ENCODE measurements around the gene LYRM4. TPM values are rescaled to one million over a fixed set of nuclear protein-coding genes. Genes with fewer than 3 reads are reported as not detected.

Gene LYRM4
- total and polyA plus RNA-seq, 2 donors (not counting 1 experiment from before 2014, with no cell fraction given) = 22.1 to 29.5 TPM

- Mint-ChIP-seq H3K9me3 (ENCODE audit: insufficient read depth) (no peaks in the 10 kb centered on the region), H3K27me3 (no peaks in the 10 kb centered on the region), H3K4me3 (no peak overlapping the region), H3K27ac (no peak overlapping the region), H3K4me1 (no peaks in the 10 kb centered on the region)
- ChIA-PET POLR2A (no interaction called here), CTCF (no interaction called here)
- Histone ChIP-seq H3K4me3 (ENCODE audit: control extremely low read depth in 1 of 5, extremely low read depth in 1 of 5, insufficient read depth in 1 of 5, low read depth in 2 of 5, low read length in 4 of 5) (no peak overlapping the region), H3K9me3 (ENCODE audit: control extremely low read depth in 1 of 3, control insufficient read depth in 2 of 3, insufficient read depth in 1 of 3, low read length in 2 of 3) (peaks cover 0 to 6% (median 0%) of the 10 kb centered on the region in 3 donors), H3K27ac (ENCODE audit: low read length in 2 of 2) (no peak overlapping the region), H3K4me1 (ENCODE audit: control insufficient read depth in 2 of 2, insufficient read depth in 2 of 2, low read length in 2 of 2) (no peaks in the 10 kb centered on the region), H3K36me3 (replicated peaks in 1 of 2; ENCODE audit: control extremely low read depth in 1 of 2, control insufficient read depth in 1 of 2, extremely low read depth in 1 of 2, insufficient read depth in 2 of 2, low read length in 1 of 2) (peaks cover 0 to 3% of the 10 kb centered on the region in 2 experiments), H3K9ac (ENCODE audit: low read length) (no peak overlapping the region), H3K79me2 (ENCODE audit: control insufficient read depth, insufficient read depth, low read length) (no peaks in the 10 kb centered on the region), H4K20me1 (ENCODE audit: control insufficient read depth, insufficient read depth, low read length, poor library complexity, severe bottlenecking) (no peaks in the 10 kb centered on the region), H3K4me2 (replicated peaks; ENCODE audit: low read depth, low read length, poor library complexity, severe bottlenecking) (no peak overlapping the region), H2AFZ (ENCODE audit: insufficient read depth, low read depth, low read length, poor library complexity, severe bottlenecking) (no peak overlapping the region), H3K27me3 (replicated peaks in 1 of 4; ENCODE audit: control extremely low read depth in 1 of 4, control insufficient read depth in 3 of 4, insufficient read depth in 4 of 4, low read length in 3 of 4) (no peaks in the 10 kb centered on the region)
- DNase-seq (no peak), ATAC-seq (ENCODE audit: low read depth) (no peak)
- intact Hi-C loops (cut with micrococcal nuclease) = no loop called here
- TF ChIP-seq CTCF (IDR thresholded peaks at IDR 0.05) = no peak
- TF ChIP-seq EZH2 (IDR thresholded peaks at IDR 0.05; ENCODE audit: borderline replicate concordance, insufficient read depth, low read depth, low read length, poor library complexity, severe bottlenecking) = no peak
- WGBS (ENCODE audit: insufficient coverage) = 94% methylated on average over 3 of the region's 9 CpGs
Observed at GRCh38 chr6:5116243-5116991, 144.3 kb downstream of the LYRM4 start.

GRCh38 chr6:5115168-5115567, 145.6 kb downstream of the LYRM4 start:
- H3K4me3 ChIP-seq (ENCODE audit: control extremely low read depth in 1 of 5, extremely low read depth in 1 of 5, insufficient read depth in 1 of 5, low read depth in 2 of 5, low read length in 4 of 5) = no peak overlapping the region
- no peak overlapping the region for H3K9ac ChIP-seq (ENCODE audit: low read length)
- no peak overlapping the region for H3K27ac Mint-ChIP-seq
- no peak overlapping the region for H3K27ac ChIP-seq (ENCODE audit: low read length in 2 of 2)
- peaks cover 0 to under 1% (median 0%) of the 10 kb centered on the region in 3 donors for H3K9me3 ChIP-seq (ENCODE audit: control extremely low read depth in 1 of 3, control insufficient read depth in 2 of 3, insufficient read depth in 1 of 3, low read length in 2 of 3)
- TF ChIP-seq CTCF (IDR thresholded peaks at IDR 0.05) = no peak
- ChIA-PET CTCF (no interaction called here), POLR2A (no interaction called here)
- DNase-seq = no peak
- H2AFZ ChIP-seq (ENCODE audit: insufficient read depth, low read depth, low read length, poor library complexity, severe bottlenecking) = no peak overlapping the region
- WGBS (ENCODE audit: insufficient coverage) = 99% methylated on average over 7 of the region's 10 CpGs
- no peak overlapping the region for H3K4me2 ChIP-seq (replicated peaks; ENCODE audit: low read depth, low read length, poor library complexity, severe bottlenecking)
- no peaks in the 10 kb centered on the region for H3K4me1 Mint-ChIP-seq
- no peak overlapping the region for H3K4me3 Mint-ChIP-seq
- no peaks in the 10 kb centered on the region for H3K27me3 ChIP-seq (replicated peaks in 1 of 4; ENCODE audit: control extremely low read depth in 1 of 4, control insufficient read depth in 3 of 4, insufficient read depth in 4 of 4, low read length in 3 of 4)
- intact Hi-C loops (cut with micrococcal nuclease) = no loop called here
- no peaks in the 10 kb centered on the region for H3K4me1 ChIP-seq (ENCODE audit: control insufficient read depth in 2 of 2, insufficient read depth in 2 of 2, low read length in 2 of 2)
- H4K20me1 ChIP-seq (ENCODE audit: control insufficient read depth, insufficient read depth, low read length, poor library complexity, severe bottlenecking) = no peaks in the 10 kb centered on the region
- H3K36me3 ChIP-seq (replicated peaks in 1 of 2; ENCODE audit: control extremely low read depth in 1 of 2, control insufficient read depth in 1 of 2, extremely low read depth in 1 of 2, insufficient read depth in 2 of 2, low read length in 1 of 2) = peaks cover 0 to 8% of the 10 kb centered on the region in 2 experiments
- H3K27me3 Mint-ChIP-seq = no peaks in the 10 kb centered on the region
- H3K9me3 Mint-ChIP-seq (ENCODE audit: insufficient read depth) = no peaks in the 10 kb centered on the region
- no peaks in the 10 kb centered on the region for H3K79me2 ChIP-seq (ENCODE audit: control insufficient read depth, insufficient read depth, low read length)
- ATAC-seq (ENCODE audit: low read depth) = no peak
